ENCODE data around the gene SERINC2. TPM values are rescaled to one million over a fixed set of nuclear protein-coding genes. Genes with fewer than 3 reads are reported as not detected.

SERINC2 gene
- total RNA-seq, 1 experiment from 2014 or later = 140 TPM

- Mint-ChIP-seq H3K36me3 (ENCODE audit: insufficient read depth, unreplicated experiment) (no peaks in the 10 kb centered on the region), H3K4me1 (ENCODE audit: insufficient read depth, unreplicated experiment) (no peaks in the 10 kb centered on the region), H3K27ac (ENCODE audit: low read depth, unreplicated experiment) (no peak overlapping the region), H3K27me3 (ENCODE audit: insufficient read depth, unreplicated experiment) (no peaks in the 10 kb centered on the region), H3K9me3 (ENCODE audit: unreplicated experiment) (no peaks in the 10 kb centered on the region), H3K4me3 (ENCODE audit: unreplicated experiment) (no peak overlapping the region)
- no TSS peak for BruUV-seq (replicated peaks)
- CTCF ChIA-PET = interaction anchor here (0.5 to 2.5 kb wide), 4 partner anchors 48 to 212 kb away, joined by 3 to 12 read pairs (median 4); no protein-coding TSS in a partner anchor
- TF ChIP-seq CTCF (IDR thresholded peaks at IDR 0.05; ENCODE audit: unreplicated experiment) = no peak
- POLR2A ChIA-PET = interaction anchor here (0.6 to 0.8 kb wide), 3 partner anchors 7 to 28 kb away, joined by 3 read pairs; no protein-coding TSS in a partner anchor
- intact Hi-C loops (cut with micrococcal nuclease) = no loop called here
- no peak for DNase-seq (ENCODE audit: unreplicated experiment)
Measured at GRCh38 chr1:31442648-31442994, 29.6 kb downstream of the SERINC2 start.

GRCh38 chr1:31443673-31444072 is 30.7 kb downstream of the SERINC2 start:
- DNase-seq (ENCODE audit: unreplicated experiment) = no peak
- CTCF ChIA-PET = interaction anchor here (1.2 to 2.5 kb wide), 3 partner anchors 49 to 213 kb away, joined by 3 to 12 read pairs (median 5); no protein-coding TSS in a partner anchor
- Mint-ChIP-seq H3K9me3 (ENCODE audit: unreplicated experiment) (no peaks in the 10 kb centered on the region), H3K36me3 (ENCODE audit: insufficient read depth, unreplicated experiment) (no peaks in the 10 kb centered on the region), H3K27ac (ENCODE audit: low read depth, unreplicated experiment) (no peak overlapping the region), H3K27me3 (ENCODE audit: insufficient read depth, unreplicated experiment) (no peaks in the 10 kb centered on the region), H3K4me1 (ENCODE audit: insufficient read depth, unreplicated experiment) (no peaks in the 10 kb centered on the region), H3K4me3 (ENCODE audit: unreplicated experiment) (no peak overlapping the region)
- POLR2A ChIA-PET = interaction anchor here (0.6 kb wide), 1 partner anchor 40 kb away, joined by 3 read pairs; no protein-coding TSS in a partner anchor
- BruUV-seq (replicated peaks) = no TSS peak
- TF ChIP-seq CTCF (IDR thresholded peaks at IDR 0.05; ENCODE audit: unreplicated experiment) = no peak
- intact Hi-C loops (cut with micrococcal nuclease) = no loop called here

- no peak for DNase-seq (ENCODE audit: unreplicated experiment)
- Mint-ChIP-seq H3K27ac (ENCODE audit: low read depth, unreplicated experiment) (no peak overlapping the region), H3K36me3 (ENCODE audit: insufficient read depth, unreplicated experiment) (no peaks in the 10 kb centered on the region), H3K9me3 (ENCODE audit: unreplicated experiment) (no peaks in the 10 kb centered on the region), H3K4me1 (ENCODE audit: insufficient read depth, unreplicated experiment) (no peaks in the 10 kb centered on the region), H3K27me3 (ENCODE audit: insufficient read depth, unreplicated experiment) (no peaks in the 10 kb centered on the region), H3K4me3 (ENCODE audit: unreplicated experiment) (no peak overlapping the region)
- CTCF ChIA-PET = interaction anchor here (0.5 kb wide), 1 partner anchor 97 kb away, joined by 3 read pairs; no protein-coding TSS in a partner anchor
- POLR2A ChIA-PET = no interaction called here
- BruUV-seq (replicated peaks) = no TSS peak
- TF ChIP-seq CTCF (IDR thresholded peaks at IDR 0.05; ENCODE audit: unreplicated experiment) = no peak
- intact Hi-C loops (cut with micrococcal nuclease) = no loop called here
Measured at GRCh38 chr1:31444725-31445448, 31.9 kb downstream of the SERINC2 start.

- no peak for DNase-seq (ENCODE audit: unreplicated experiment)
- ChIA-PET CTCF (no interaction called here), POLR2A (interaction anchor here (0.5 to 0.6 kb wide), 2 partner anchors 332 to 1384 kb away, joined by 3 read pairs; no protein-coding TSS in a partner anchor)
- Mint-ChIP-seq H3K27ac (ENCODE audit: low read depth, unreplicated experiment) (no peak overlapping the region), H3K27me3 (ENCODE audit: insufficient read depth, unreplicated experiment) (peaks cover 6% of the 10 kb centered on the region), H3K4me3 (ENCODE audit: unreplicated experiment) (no peak overlapping the region), H3K9me3 (ENCODE audit: unreplicated experiment) (no peaks in the 10 kb centered on the region), H3K4me1 (ENCODE audit: insufficient read depth, unreplicated experiment) (no peaks in the 10 kb centered on the region), H3K36me3 (ENCODE audit: insufficient read depth, unreplicated experiment) (no peaks in the 10 kb centered on the region)
- TF ChIP-seq CTCF (IDR thresholded peaks at IDR 0.05; ENCODE audit: unreplicated experiment) = no peak
- BruUV-seq (replicated peaks) = no TSS peak
- intact Hi-C loops (cut with micrococcal nuclease) = no loop called here
Measured at GRCh38 chr1:31445951-31446350, 32.9 kb downstream of the SERINC2 start.
